Measurements from ENCODE around the gene PRG3. TPM values are rescaled to one million over a fixed set of nuclear protein-coding genes. Genes with fewer than 3 reads are reported as not detected.

Gene PRG3
- polyA plus RNA-seq, 3 donors, result not detected

DNA sequence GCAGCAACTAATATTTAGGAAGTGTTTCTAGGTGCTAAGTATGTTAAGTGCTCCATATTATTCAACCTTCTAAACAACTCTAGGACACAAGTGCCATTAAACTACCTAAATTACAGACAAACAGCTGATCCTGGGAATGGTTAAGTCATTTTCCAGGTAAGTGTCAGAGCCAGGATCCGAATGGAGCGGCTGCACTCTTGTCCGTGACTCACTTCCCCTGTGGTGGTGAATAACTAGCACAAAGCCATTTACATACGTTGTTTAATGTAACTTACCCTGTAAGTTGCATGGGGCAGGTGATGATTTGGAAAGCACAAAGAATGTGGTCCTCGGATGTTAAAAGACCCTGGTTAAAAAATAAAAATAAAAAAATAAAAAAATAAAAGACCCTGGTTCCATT is 18.3 kb upstream of the PRG3 start:
- H3K9me3 ChIP-seq (replicated peaks in 1 of 2; ENCODE audit: control insufficient read depth in 1 of 2, insufficient read depth in 1 of 2, low read length in 2 of 2), result peaks cover 0 to 9% of the 10 kb centered on the region in 2 donors
- H3K36me3 ChIP-seq (replicated peaks in 1 of 2; ENCODE audit: control insufficient read depth in 1 of 2, insufficient read depth in 2 of 2, low read length in 2 of 2), result no peaks in the 10 kb centered on the region
- TF ChIP-seq CTCF (IDR thresholded peaks at IDR 0.05), result no peak
- H3K27me3 Mint-ChIP-seq (ENCODE audit: low read depth in 3 of 3), result no peaks in the 10 kb centered on the region
- H4K20me1 ChIP-seq (ENCODE audit: insufficient read depth, low read length), result no peaks in the 10 kb centered on the region
- no peak overlapping the region for H3K4me3 ChIP-seq (replicated peaks in 1 of 3; ENCODE audit: low read depth in 2 of 3, low read length in 3 of 3)
- no CpG with 5 or more reads among the region's 5 CpGs for WGBS (ENCODE audit: insufficient coverage)
- no peak overlapping the region for H3K27ac ChIP-seq (ENCODE audit: low read depth in 1 of 2, low read length in 2 of 2)
- DNase-seq, result peak in 1 of 3 donors; percentile 22
- no peak overlapping the region for H3K4me3 Mint-ChIP-seq
- intact Hi-C loops (cut with micrococcal nuclease), result no loop called here
- H3K79me2 ChIP-seq (ENCODE audit: insufficient read depth, low read length), result no peaks in the 10 kb centered on the region
- no peak overlapping the region for H3K9ac ChIP-seq (ENCODE audit: insufficient read depth, low read length, poor library complexity, severe bottlenecking)
- no peak overlapping the region for H3K27ac Mint-ChIP-seq
- peaks cover 4% of the 10 kb centered on the region for H3K4me1 Mint-ChIP-seq
- H3K4me2 ChIP-seq (replicated peaks; ENCODE audit: extremely low read depth, low read length, poor library complexity, severe bottlenecking), result no peak overlapping the region
- H3K27me3 ChIP-seq (ENCODE audit: control insufficient read depth in 2 of 2, insufficient read depth in 2 of 2, low read length in 2 of 2), result no peaks in the 10 kb centered on the region
- H2AFZ ChIP-seq (ENCODE audit: insufficient read depth, low read depth, low read length, poor library complexity, severe bottlenecking), result no peak overlapping the region
- peaks cover 14 to 15% of the 10 kb centered on the region in 2 donors for H3K4me1 ChIP-seq (ENCODE audit: control insufficient read depth in 1 of 2, insufficient read depth in 2 of 2, low read length in 2 of 2)
- H3K9me3 Mint-ChIP-seq, result peaks cover 4 to 14% (median 9%) of the 10 kb centered on the region in 7 donors
- H3K36me3 Mint-ChIP-seq, result no peaks in the 10 kb centered on the region

DNA sequence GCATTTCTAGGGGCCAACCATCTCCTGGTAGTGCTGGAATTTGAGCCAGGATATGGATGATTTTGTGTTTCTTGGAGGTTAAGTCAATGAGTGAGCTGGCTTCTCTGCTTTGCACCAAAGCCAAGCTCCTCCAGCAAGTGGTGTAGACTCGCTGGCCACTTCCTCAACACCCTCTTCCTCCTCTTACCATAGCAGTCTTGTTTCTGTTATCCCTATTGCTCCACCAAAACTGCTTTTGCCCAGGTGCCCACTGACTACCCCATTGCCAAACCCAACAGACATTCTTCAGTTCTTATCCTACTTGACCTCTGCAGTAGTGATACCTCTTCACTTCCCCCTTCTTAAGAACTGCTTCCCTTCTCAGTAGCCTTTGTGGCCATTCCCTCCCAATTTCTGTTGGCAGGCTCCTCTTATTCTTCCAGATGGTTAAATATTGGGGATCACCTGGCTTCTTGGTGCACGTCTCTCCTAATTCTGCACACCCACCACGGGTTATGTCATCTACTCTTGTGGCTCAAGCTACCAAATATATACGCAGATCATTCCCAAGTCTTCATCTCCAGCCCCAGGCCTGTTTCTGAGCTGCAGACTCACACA is 16.5 kb upstream of the PRG3 start:
- peaks cover 2% of the 10 kb centered on the region for H3K4me1 Mint-ChIP-seq
- H3K36me3 ChIP-seq (replicated peaks in 1 of 2; ENCODE audit: control insufficient read depth in 1 of 2, insufficient read depth in 2 of 2, low read length in 2 of 2), result no peaks in the 10 kb centered on the region
- no peak overlapping the region for H3K4me3 Mint-ChIP-seq
- H3K27me3 Mint-ChIP-seq (ENCODE audit: low read depth in 3 of 3), result no peaks in the 10 kb centered on the region
- intact Hi-C loops (cut with micrococcal nuclease), result no loop called here
- H3K27me3 ChIP-seq (ENCODE audit: control insufficient read depth in 2 of 2, insufficient read depth in 2 of 2, low read length in 2 of 2), result no peaks in the 10 kb centered on the region
- WGBS (ENCODE audit: insufficient coverage), result 11% methylated on average over 4 of the region's 4 CpGs
- no peak overlapping the region for H2AFZ ChIP-seq (ENCODE audit: insufficient read depth, low read depth, low read length, poor library complexity, severe bottlenecking)
- H3K27ac Mint-ChIP-seq, result no peak overlapping the region
- no peaks in the 10 kb centered on the region for H3K36me3 Mint-ChIP-seq
- H3K79me2 ChIP-seq (ENCODE audit: insufficient read depth, low read length), result no peaks in the 10 kb centered on the region
- no peaks in the 10 kb centered on the region for H4K20me1 ChIP-seq (ENCODE audit: insufficient read depth, low read length)
- H3K9me3 Mint-ChIP-seq, result peaks cover 0 to under 1% (median 0%) of the 10 kb centered on the region in 7 donors
- no peak overlapping the region for H3K27ac ChIP-seq (ENCODE audit: low read depth in 1 of 2, low read length in 2 of 2)
- DNase-seq, result no peak
- no peak overlapping the region for H3K4me3 ChIP-seq (replicated peaks in 1 of 3; ENCODE audit: low read depth in 2 of 3, low read length in 3 of 3)
- TF ChIP-seq CTCF (IDR thresholded peaks at IDR 0.05), result no peak
- no peaks in the 10 kb centered on the region for H3K9me3 ChIP-seq (replicated peaks in 1 of 2; ENCODE audit: control insufficient read depth in 1 of 2, insufficient read depth in 1 of 2, low read length in 2 of 2)
- H3K9ac ChIP-seq (ENCODE audit: insufficient read depth, low read length, poor library complexity, severe bottlenecking), result no peak overlapping the region
- peaks cover 14 to 15% of the 10 kb centered on the region in 2 donors for H3K4me1 ChIP-seq (ENCODE audit: control insufficient read depth in 1 of 2, insufficient read depth in 2 of 2, low read length in 2 of 2)
- H3K4me2 ChIP-seq (replicated peaks; ENCODE audit: extremely low read depth, low read length, poor library complexity, severe bottlenecking), result no peak overlapping the region

All from CD14-positive monocyte (primary cell).